HEK293 (cell line): ENCODE measurements around the gene YIF1B.

Experiments used
- CTCF ChIP-seq: fragments of 450-650 bp; formaldehyde crosslinking; IDR thresholded peaks from 2 replicates; pipeline ENCODE4 v1.5.1; 2016; ENCODE audit warnings: missing biosample characterization, missing genetic modification characterization
- GFI1B ChIP-seq: fragments of 450-650 bp; formaldehyde crosslinking; IDR thresholded peaks from 2 replicates; pipeline ENCODE4 v1.5.1; 2016; ENCODE audit warnings: missing biosample characterization, missing genetic modification characterization
- HIC1 ChIP-seq: fragments of 450-650 bp; formaldehyde crosslinking; IDR thresholded peaks from 2 replicates; pipeline ENCODE4 v1.5.1; 2016; ENCODE audit warnings: missing biosample characterization, missing genetic modification characterization
- IKZF3 ChIP-seq: fragments of 450-650 bp; IDR thresholded peaks from 2 replicates; pipeline ENCODE4 v1.5.0; 2018; ENCODE audit warnings: missing biosample characterization, mild to moderate bottlenecking, missing genetic modification characterization, moderate library complexity
- KLF8 ChIP-seq: fragments of 450-650 bp; formaldehyde crosslinking; IDR thresholded peaks from 2 replicates; pipeline ENCODE4 v1.5.1; 2016; ENCODE audit warnings: missing biosample characterization, missing genetic modification characterization
- PRDM4 ChIP-seq: fragments of 450-650 bp; formaldehyde crosslinking; IDR thresholded peaks from 2 replicates; pipeline ENCODE4 v1.5.1; 2017; ENCODE audit warnings: missing biosample characterization, missing genetic modification characterization
- REPIN1 ChIP-seq: fragments of 450-650 bp; formaldehyde crosslinking; IDR thresholded peaks from 2 replicates; pipeline ENCODE4 v1.5.1; 2017; ENCODE audit warnings: missing biosample characterization, missing genetic modification characterization, low read depth
- SALL2 ChIP-seq: fragments of 450-650 bp; formaldehyde crosslinking; IDR thresholded peaks from 2 replicates; pipeline ENCODE4 v1.5.0; 2017; ENCODE audit warnings: missing biosample characterization, mild to moderate bottlenecking, missing genetic modification characterization, borderline replicate concordance
- SP2 ChIP-seq: fragments of 450-650 bp; formaldehyde crosslinking; IDR thresholded peaks from 2 replicates; pipeline ENCODE4 v1.5.1; 2016; ENCODE audit warnings: missing biosample characterization, missing genetic modification characterization
- SP7 ChIP-seq: fragments of 450-650 bp; formaldehyde crosslinking; IDR thresholded peaks from 2 replicates; pipeline ENCODE4 v1.5.1; 2016; ENCODE audit warnings: missing biosample characterization, missing genetic modification characterization
- ZBTB17 ChIP-seq: fragments of 450-650 bp; formaldehyde crosslinking; IDR thresholded peaks from 2 replicates; pipeline ENCODE4 v1.5.1; 2016; ENCODE audit warnings: missing biosample characterization, missing genetic modification characterization
- ZBTB48 ChIP-seq: fragments of 450-650 bp; formaldehyde crosslinking; IDR thresholded peaks from 2 replicates; pipeline ENCODE4 v1.5.1; 2016; ENCODE audit warnings: missing biosample characterization, missing genetic modification characterization
- ZIC2 ChIP-seq: fragments of 450-650 bp; formaldehyde crosslinking; IDR thresholded peaks from 2 replicates; pipeline ENCODE4 v1.5.1; 2016; ENCODE audit warnings: missing biosample characterization, missing genetic modification characterization
- ZNF132 ChIP-seq: fragments of 450-650 bp; formaldehyde crosslinking; IDR thresholded peaks from 2 replicates; pipeline ENCODE4 v1.5.1; 2017; ENCODE audit warnings: missing biosample characterization, missing genetic modification characterization, borderline replicate concordance
- ZNF138 ChIP-seq: fragments of 450-650 bp; formaldehyde crosslinking; IDR thresholded peaks from 2 replicates; pipeline ENCODE4 v1.5.1; 2016; ENCODE audit warnings: missing biosample characterization, missing genetic modification characterization, borderline replicate concordance
- ZNF169 ChIP-seq: fragments of 450-650 bp; formaldehyde crosslinking; IDR thresholded peaks from 2 replicates; pipeline ENCODE4 v1.5.1; 2016; ENCODE audit warnings: missing biosample characterization, missing genetic modification characterization
- ZNF202 ChIP-seq: fragments of 450-650 bp; formaldehyde crosslinking; IDR thresholded peaks from 2 replicates; pipeline ENCODE4 v1.5.1; 2016; ENCODE audit warnings: missing biosample characterization, missing genetic modification characterization, borderline replicate concordance
- ZNF24 ChIP-seq: fragments of 450-650 bp; formaldehyde crosslinking; IDR thresholded peaks from 2 replicates; pipeline ENCODE4 v1.5.1; 2016; ENCODE audit warnings: missing biosample characterization, missing genetic modification characterization
- ZNF266 ChIP-seq: fragments of 450-650 bp; formaldehyde crosslinking; IDR thresholded peaks from 2 replicates; pipeline ENCODE4 v1.5.1; 2016; ENCODE audit warnings: missing biosample characterization, missing genetic modification characterization, low read depth
- ZNF341 ChIP-seq: fragments of 450-650 bp; formaldehyde crosslinking; IDR thresholded peaks from 2 replicates; pipeline ENCODE4; 2016; ENCODE audit warnings: low read depth, missing biosample characterization, missing genetic modification characterization
- ZNF366 ChIP-seq: fragments of 450-650 bp; formaldehyde crosslinking; conservative IDR thresholded peaks from 2 replicates; pipeline ENCODE4 v1.5.1; 2016; ENCODE audit warnings: missing biosample characterization, missing genetic modification characterization
- ZNF37A ChIP-seq: fragments of 450-650 bp; IDR thresholded peaks from 2 replicates; pipeline ENCODE4 v1.5.1; 2018; ENCODE audit warnings: missing biosample characterization, missing genetic modification characterization
- ZNF514 ChIP-seq: fragments of 450-650 bp; formaldehyde crosslinking; IDR thresholded peaks from 2 replicates; pipeline ENCODE4 v1.5.1; 2016; ENCODE audit warnings: missing biosample characterization, missing genetic modification characterization
- ZNF560 ChIP-seq: fragments of 450-650 bp; formaldehyde crosslinking; IDR thresholded peaks from 2 replicates; pipeline ENCODE4 v1.5.1; 2017; ENCODE audit warnings: missing biosample characterization, missing genetic modification characterization, borderline replicate concordance
- ZNF571 ChIP-seq: fragments of 450-650 bp; formaldehyde crosslinking; IDR thresholded peaks from 2 replicates; pipeline ENCODE4 v1.5.0; 2017; ENCODE audit warnings: missing biosample characterization, missing genetic modification characterization
- ZNF610 ChIP-seq: fragments of 450-650 bp; formaldehyde crosslinking; IDR thresholded peaks from 2 replicates; pipeline ENCODE4 v1.5.1; 2016; ENCODE audit warnings: missing biosample characterization, missing genetic modification characterization, borderline replicate concordance
- ZNF621 ChIP-seq: fragments of 450-650 bp; formaldehyde crosslinking; IDR thresholded peaks from 2 replicates; pipeline ENCODE4 v1.5.1; 2017; ENCODE audit warnings: missing biosample characterization, missing genetic modification characterization
- ZNF654 ChIP-seq: fragments of 450-650 bp; formaldehyde crosslinking; IDR thresholded peaks from 2 replicates; pipeline ENCODE4 v1.5.1; 2016; ENCODE audit warnings: low read depth, missing biosample characterization, missing genetic modification characterization
- ZNF670 ChIP-seq: fragments of 450-650 bp; formaldehyde crosslinking; IDR thresholded peaks from 2 replicates; pipeline ENCODE4 v1.5.1; 2016; ENCODE audit warnings: missing biosample characterization, missing genetic modification characterization, low read depth
- ZNF768 ChIP-seq: fragments of 450-650 bp; formaldehyde crosslinking; IDR thresholded peaks from 2 replicates; pipeline ENCODE4 v1.5.1; 2018; ENCODE audit warnings: missing biosample characterization, mild to moderate bottlenecking, missing genetic modification characterization
- TF ChIP-seq, protein P1 (sequence below): fragments of 450-650 bp; formaldehyde crosslinking; IDR thresholded peaks from 2 replicates; pipeline ENCODE4 v1.5.1; 2016; ENCODE audit warnings: missing biosample characterization, missing genetic modification characterization

YIF1B gene

DNA sequence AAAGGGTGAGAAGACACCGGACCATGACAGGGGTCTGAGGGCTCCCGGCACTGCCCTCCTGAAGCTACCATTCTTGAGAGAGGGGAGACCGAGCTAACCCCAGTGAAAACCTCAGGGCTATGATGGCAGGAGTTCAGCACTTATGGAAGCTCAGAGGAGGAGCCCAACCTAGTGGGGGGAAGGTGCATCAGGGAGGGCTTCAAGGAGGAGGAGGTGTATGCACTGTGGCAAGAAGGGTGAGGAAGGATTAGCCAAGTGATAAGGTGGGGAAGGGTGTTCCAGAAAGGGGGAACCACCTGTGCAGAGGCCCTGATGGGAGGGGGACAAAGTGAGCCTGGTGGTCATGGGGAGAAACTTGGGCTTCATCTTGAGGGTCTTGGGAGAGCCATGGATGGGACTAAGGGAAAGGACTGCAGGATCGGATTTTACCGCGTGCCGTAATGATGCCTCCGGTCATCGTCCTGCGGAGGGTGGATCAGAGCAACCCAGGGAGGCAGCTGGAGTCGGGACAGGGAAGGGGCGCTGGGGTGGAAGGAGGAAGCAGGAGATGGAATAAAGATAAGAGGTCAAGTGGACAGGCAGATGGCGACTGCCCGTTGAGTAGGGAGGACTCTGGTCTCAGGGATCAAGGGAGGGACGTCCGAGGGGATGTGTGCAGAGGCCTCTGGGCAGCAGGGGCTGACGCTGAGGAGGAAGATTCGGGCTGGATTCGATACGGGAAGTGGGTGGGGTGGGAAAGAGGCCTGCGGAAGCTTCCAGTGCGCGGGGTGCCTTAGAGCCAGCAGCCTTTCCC is 45.3 kb upstream of the YIF1B start (continued):
- TF ChIP-seq, protein P1, sequence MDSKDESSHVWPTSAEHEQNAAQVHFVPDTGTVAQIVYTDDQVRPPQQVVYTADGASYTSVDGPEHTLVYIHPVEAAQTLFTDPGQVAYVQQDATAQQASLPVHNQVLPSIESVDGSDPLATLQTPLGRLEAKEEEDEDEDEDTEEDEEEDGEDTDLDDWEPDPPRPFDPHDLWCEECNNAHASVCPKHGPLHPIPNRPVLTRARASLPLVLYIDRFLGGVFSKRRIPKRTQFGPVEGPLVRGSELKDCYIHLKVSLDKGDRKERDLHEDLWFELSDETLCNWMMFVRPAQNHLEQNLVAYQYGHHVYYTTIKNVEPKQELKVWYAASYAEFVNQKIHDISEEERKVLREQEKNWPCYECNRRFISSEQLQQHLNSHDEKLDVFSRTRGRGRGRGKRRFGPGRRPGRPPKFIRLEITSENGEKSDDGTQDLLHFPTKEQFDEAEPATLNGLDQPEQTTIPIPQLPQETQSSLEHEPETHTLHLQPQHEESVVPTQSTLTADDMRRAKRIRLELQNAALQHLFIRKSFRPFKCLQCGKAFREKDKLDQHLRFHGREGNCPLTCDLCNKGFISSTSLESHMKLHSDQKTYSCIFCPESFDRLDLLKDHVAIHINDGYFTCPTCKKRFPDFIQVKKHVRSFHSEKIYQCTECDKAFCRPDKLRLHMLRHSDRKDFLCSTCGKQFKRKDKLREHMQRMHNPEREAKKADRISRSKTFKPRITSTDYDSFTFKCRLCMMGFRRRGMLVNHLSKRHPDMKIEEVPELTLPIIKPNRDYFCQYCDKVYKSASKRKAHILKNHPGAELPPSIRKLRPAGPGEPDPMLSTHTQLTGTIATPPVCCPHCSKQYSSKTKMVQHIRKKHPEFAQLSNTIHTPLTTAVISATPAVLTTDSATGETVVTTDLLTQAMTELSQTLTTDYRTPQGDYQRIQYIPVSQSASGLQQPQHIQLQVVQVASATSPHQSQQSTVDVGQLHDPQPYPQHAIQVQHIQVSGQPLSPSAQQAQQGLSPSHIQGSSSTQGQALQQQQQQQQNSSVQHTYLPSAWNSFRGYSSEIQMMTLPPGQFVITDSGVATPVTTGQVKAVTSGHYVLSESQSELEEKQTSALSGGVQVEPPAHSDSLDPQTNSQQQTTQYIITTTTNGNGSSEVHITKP (tag by site-specific recombination): peak; percentile 37; the same call in 1 of the 2 replicates
- TF ChIP-seq ZNF366 (peak; percentile 59), ZNF202 (tag by site-specific recombination) (no peak), SALL2 (tag by site-specific recombination) (no peak), ZNF37A (tag by site-specific recombination) (no peak), ZNF571 (no peak), ZNF266 (no peak), ZNF169 (tag by site-specific recombination) (0 out of 2 replicates have a peak, but pooled peaks have one; percentile 44), ZNF610 (no peak), SP7 (tag by site-specific recombination) (no peak), ZBTB48 (tag by site-specific recombination) (peak; percentile 86), ZBTB17 (tag by site-specific recombination) (no peak), ZNF654 (tag by site-specific recombination) (no peak), ZNF514 (tag by site-specific recombination) (no peak), ZNF670 (tag by site-specific recombination) (no peak), ZNF24 (no peak), ZNF132 (tag by site-specific recombination) (no peak), ZNF138 (tag by site-specific recombination) (no peak), ZNF768 (tag by site-specific recombination) (no peak), SP2 (tag by site-specific recombination) (no peak), IKZF3 (tag by site-specific recombination) (no peak), PRDM4 (tag by site-specific recombination) (no peak), ZNF621 (0 out of 2 replicates have a peak, but pooled peaks have one; percentile 21), REPIN1 (tag by site-specific recombination) (no peak), ZNF560 (no peak), ZIC2 (tag by site-specific recombination) (no peak), CTCF (tag by site-specific recombination) (no peak), HIC1 (tag by site-specific recombination) (no peak), KLF8 (tag by site-specific recombination) (no peak; the same call in 1 of the 2 replicates), ZNF341 (tag by site-specific recombination) (no peak), GFI1B (tag by site-specific recombination) (no peak)
